GM23338 (cell line): ENCODE results near the gene AJM1.
A peak's percentile ranks its signal among the peaks of the same experiment; 100 is the strongest.

Experiments
- CREB1 ChIP-seq: fragments of 250-450 bp; sonication (Bioruptor Pico); IDR thresholded peaks from 2 replicates; pipeline ENCODE4 v1.5.0; 2020; ENCODE audit warnings: low read depth, mild to moderate bottlenecking, moderate library complexity
- CTCF ChIP-seq, 2 experiments: fragments of 200-600 bp in 1 of 2; sonication (generic) in 1 of 2; conservative IDR thresholded peaks; 2 replicates each; pipeline versions ENCODE4 v1.5.1 to v1.6.1; 2016 to 2017; ENCODE audit warnings: antibody characterized with exemption in 2 of 2, low read depth in 2 of 2, mild to moderate bottlenecking in 2 of 2, moderate library complexity in 1 of 2
- ETS1 ChIP-seq: IDR thresholded peaks from 2 replicates; pipeline ENCODE4 v1.6.1; 2016; ENCODE audit warnings: antibody characterized with exemption
- EZH2 ChIP-seq: fragments of 200-600 bp; sonication (generic); IDR thresholded peaks from one replicate; pipeline ENCODE4 v1.8.0; 2017; ENCODE audit warnings: antibody characterized with exemption, mild to moderate bottlenecking, low read depth; ENCODE audit not compliant: unreplicated experiment
- EZH2phosphoT487 ChIP-seq: fragments of 200-600 bp; sonication (generic); IDR thresholded peaks from one replicate; pipeline ENCODE4 v1.8.1; 2018; ENCODE audit warnings: antibody characterized with exemption; ENCODE audit not compliant: unreplicated experiment
- JUNB ChIP-seq: IDR thresholded peaks from one replicate; pipeline ENCODE4 v1.6.1; 2016; ENCODE audit warnings: antibody characterized with exemption; ENCODE audit not compliant: unreplicated experiment
- NANOG ChIP-seq: IDR thresholded peaks from 2 replicates; pipeline ENCODE4 v1.6.1; 2016; ENCODE audit warnings: antibody characterized with exemption, borderline replicate concordance
- POLR2AphosphoS5 ChIP-seq: IDR thresholded peaks from 2 replicates; pipeline ENCODE4 v1.6.1; 2016; ENCODE audit warnings: antibody characterized with exemption, low read depth
- REST ChIP-seq: IDR thresholded peaks from one replicate; pipeline ENCODE4 v1.6.1; 2018; ENCODE audit warnings: antibody characterized with exemption; ENCODE audit not compliant: unreplicated experiment
- STAT1 ChIP-seq: IDR thresholded peaks from one replicate; pipeline ENCODE4 v1.6.1; 2016; ENCODE audit warnings: antibody characterized with exemption; ENCODE audit not compliant: unreplicated experiment
- ZNF114 ChIP-seq: fragments of 250-450 bp; sonication (Bioruptor Pico); IDR thresholded peaks from 2 replicates; pipeline ENCODE4 v1.5.0; 2020; ENCODE audit warnings: mild to moderate bottlenecking, moderate library complexity
- ZNF331 ChIP-seq: fragments of 250-450 bp; sonication (Bioruptor Pico); IDR thresholded peaks from 2 replicates; pipeline ENCODE4 v1.5.0; 2020; ENCODE audit warnings: low read depth, mild to moderate bottlenecking, moderate library complexity
- ZNF462 ChIP-seq: fragments of 250-450 bp; sonication (Bioruptor Pico); IDR thresholded peaks from 2 replicates; pipeline ENCODE4 v1.5.0; 2020; ENCODE audit warnings: mild to moderate bottlenecking, moderate library complexity

- 0 out of 4 replicates have a peak, but pooled peaks of 1 of the 2 experiments have one; percentile 3 for TF ChIP-seq CTCF (conservative IDR thresholded peaks at IDR 0.05; ENCODE audit: low read depth in 2 of 2)
- TF ChIP-seq ETS1, result no peak
- no peak for TF ChIP-seq POLR2AphosphoS5
- no peak for TF ChIP-seq ZNF331
- TF ChIP-seq REST, result no peak
- TF ChIP-seq EZH2, result no peak
- TF ChIP-seq ZNF114, result no peak
- no peak for TF ChIP-seq EZH2phosphoT487
- no peak for TF ChIP-seq CREB1 (CRISPR knock-in tag)
- no peak for TF ChIP-seq ZNF462
- no peak for TF ChIP-seq STAT1
- no peak for TF ChIP-seq JUNB
- no peak for TF ChIP-seq NANOG
Measured at GRCh38 chr9:136880651-136881050, 38.4 kb downstream of the AJM1 start.
